Activated CD4-positive, alpha-beta T cell treated with anti-CD3 and anti-CD28 coated beads for 1 hour (primary cell): ENCODE data around the gene PHACTR4.
"Not testable (repeated sequence)": the region's sequence is repeated elsewhere in the genome, so short reads cannot be mapped to it uniquely, and the experiment has no call there.

Experiments
- DNase-seq: peaks from one replicate; pipeline ENCODE4 v3.0.0-alpha.2; 2020

Gene PHACTR4

GRCh38 chr1:28526886-28527285, 157.3 kb downstream of the PHACTR4 start:
- no peak for DNase-seq

GRCh38 chr1:28530456-28530855, 160.9 kb downstream of the PHACTR4 start:
- DNase-seq, result no peak

- DNase-seq, result no peak
Measured at GRCh38 chr1:28534671-28535070, 165.1 kb downstream of the PHACTR4 start.

GRCh38 chr1:28535180-28535579, 165.6 kb downstream of the PHACTR4 start:
- no peak for DNase-seq

GRCh38 chr1:28537457-28538199, 168.1 kb downstream of the PHACTR4 start:
- no peak for DNase-seq

GRCh38 chr1:28538286-28538685, 168.7 kb downstream of the PHACTR4 start:
- no peak for DNase-seq

GRCh38 chr1:28540651-28541050, 171.1 kb downstream of the PHACTR4 start:
- no peak for DNase-seq

- DNase-seq, result not testable (repeated sequence)
Measured at GRCh38 chr1:28541414-28542015, 172.0 kb downstream of the PHACTR4 start.

GRCh38 chr1:28545246-28545628, 175.7 kb downstream of the PHACTR4 start:
- no peak for DNase-seq

- DNase-seq, result no peak
Measured at GRCh38 chr1:28548318-28548717, 178.8 kb downstream of the PHACTR4 start.
